ENCODE results near the gene EIF5. TPM values are rescaled to one million over a fixed set of nuclear protein-coding genes. Genes with fewer than 3 reads are reported as not detected.
A peak's percentile ranks its signal among the peaks of the same experiment; 100 is the strongest.

The EIF5 gene
- polyA plus RNA-seq, 1 donor (not counting 4 experiments of a cell fraction or from before 2014, with no cell fraction given) = 221 TPM

- Histone ChIP-seq H3K36me3 (ENCODE audit: control insufficient read depth in 2 of 2, extremely low read depth in 1 of 2, insufficient read depth in 2 of 2, low read length in 2 of 2) (peaks cover 0 to 10% of the 10 kb centered on the region in 2 experiments), H3K4me2 (ENCODE audit: control insufficient read depth, extremely low read depth, insufficient read depth, low read depth, low read length) (peak overlapping the region; percentile 2), H3K4me1 (ENCODE audit: control insufficient read depth, extremely low read depth, insufficient read depth, low read length) (peaks cover 45% of the 10 kb centered on the region), H3K9ac (ENCODE audit: control insufficient read depth, extremely low read depth, insufficient read depth, low read length) (peak overlapping the region; percentile 25), H2AFZ (ENCODE audit: control insufficient read depth, low read length) (no peak overlapping the region), H3K9me3 (ENCODE audit: control insufficient read depth, low read depth, low read length) (no peaks in the 10 kb centered on the region), H3K79me2 (ENCODE audit: control insufficient read depth, insufficient read depth, low read length) (peaks cover 95% of the 10 kb centered on the region), H3K27me3 (ENCODE audit: control insufficient read depth, extremely low read depth, insufficient read depth, low read length) (no peaks in the 10 kb centered on the region), H4K20me1 (ENCODE audit: control insufficient read depth, extremely low read depth, insufficient read depth, low read length) (peaks cover 68% of the 10 kb centered on the region), H3K4me3 (ENCODE audit: control insufficient read depth in 2 of 3, extremely low read depth in 1 of 3, insufficient read depth in 2 of 3, low read depth in 1 of 3, low read length in 3 of 3) (no peak overlapping the region), H3K27ac (ENCODE audit: control insufficient read depth, insufficient read depth, low read length) (no peak overlapping the region), H3K9me1 (ENCODE audit: control insufficient read depth, extremely low read depth, insufficient read depth, low read length) (peaks cover 5% of the 10 kb centered on the region)
- dilution Hi-C loops (cut with MboI; ENCODE audit: extremely low pct_ligation_motif_present, low sequenced_read_pairs) = no loop called here
- FAIRE-seq (no peak), DNase-seq (ENCODE audit: low read depth, low spot score) (no peak)
- TF ChIP-seq EZH2 (IDR thresholded peaks at IDR 0.05; ENCODE audit: low read length) = no peak
- TF ChIP-seq, protein P1, sequence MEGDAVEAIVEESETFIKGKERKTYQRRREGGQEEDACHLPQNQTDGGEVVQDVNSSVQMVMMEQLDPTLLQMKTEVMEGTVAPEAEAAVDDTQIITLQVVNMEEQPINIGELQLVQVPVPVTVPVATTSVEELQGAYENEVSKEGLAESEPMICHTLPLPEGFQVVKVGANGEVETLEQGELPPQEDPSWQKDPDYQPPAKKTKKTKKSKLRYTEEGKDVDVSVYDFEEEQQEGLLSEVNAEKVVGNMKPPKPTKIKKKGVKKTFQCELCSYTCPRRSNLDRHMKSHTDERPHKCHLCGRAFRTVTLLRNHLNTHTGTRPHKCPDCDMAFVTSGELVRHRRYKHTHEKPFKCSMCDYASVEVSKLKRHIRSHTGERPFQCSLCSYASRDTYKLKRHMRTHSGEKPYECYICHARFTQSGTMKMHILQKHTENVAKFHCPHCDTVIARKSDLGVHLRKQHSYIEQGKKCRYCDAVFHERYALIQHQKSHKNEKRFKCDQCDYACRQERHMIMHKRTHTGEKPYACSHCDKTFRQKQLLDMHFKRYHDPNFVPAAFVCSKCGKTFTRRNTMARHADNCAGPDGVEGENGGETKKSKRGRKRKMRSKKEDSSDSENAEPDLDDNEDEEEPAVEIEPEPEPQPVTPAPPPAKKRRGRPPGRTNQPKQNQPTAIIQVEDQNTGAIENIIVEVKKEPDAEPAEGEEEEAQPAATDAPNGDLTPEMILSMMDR (optimal IDR thresholded peaks at IDR 0.05 in 1 of 3, IDR thresholded peaks at IDR 0.05 in 1 of 3, conservative IDR thresholded peaks at IDR 0.05 in 1 of 3; ENCODE audit: extremely low read depth in 1 of 3, insufficient read depth in 2 of 3, low read length in 3 of 3) = peak; percentile 15 to 74 (median 69)
Observed at GRCh38 chr14:103393676-103394626, 59.9 kb downstream of the EIF5 start.

Small RNA genes within 50 kb of the gene (small RNA-seq; reads per million reads assigned to genes)
- gene SNORA28 (ENCODE audit: insufficient read length in 3 of 3, low read depth in 3 of 3, low replicate concordance in 1 of 3) = 25.0 to 328 (median 89.8) reads per million in 3 experiments

Other genes with a start within 250 kb of the EIF5 start
- not detected in 3 replicates for gene EXOC3L4, start 239.5 kb upstream of the EIF5 start, polyA plus RNA-seq
- gene TNFAIP2, start 210.8 kb upstream of the EIF5 start, polyA plus RNA-seq = 0.57 to 1.8 TPM (median 0.71 TPM) in 3 replicates
- gene MARK3, start 51.2 kb downstream of the EIF5 start, polyA plus RNA-seq = 104 to 133 TPM (median 109 TPM) in 3 replicates
- 8.2 to 60.7 TPM (median 10.0 TPM) in 3 replicates for gene CKB, start 188.6 kb downstream of the EIF5 start, polyA plus RNA-seq
- gene TRMT61A, start 195.0 kb downstream of the EIF5 start, polyA plus RNA-seq = 4.4 to 8.9 TPM (median 5.9 TPM) in 3 replicates
- 6.9 to 14.4 TPM (median 13.8 TPM) in 3 replicates for gene BAG5, start 228.4 kb downstream of the EIF5 start, polyA plus RNA-seq
- gene COA8, start 228.7 kb downstream of the EIF5 start, polyA plus RNA-seq = 20.6 to 26.1 TPM (median 24.8 TPM) in 3 replicates

Measured in keratinocyte (primary cell).